Stimulated activated naive B cell treated with anti-CD40 and anti-IgM and Interleukin-4, amounts not matched to agents 10 μg/mL and 1 μg/mL and 100 μg/mL, for 72 hours (primary cell): Measurements from ENCODE around the gene ALKBH4.
"Not testable (repeated sequence)": the region's sequence is repeated elsewhere in the genome, so short reads cannot be mapped to it uniquely, and the experiment has no call there.

Source experiments
- ATAC-seq, 2 donors: fragments of 150-1000 bp; cut with Tn5 transposase; replicated peaks; 2 replicates each; pipeline ENCODE4 v1.10.0; 2021; ENCODE audit warnings: moderate library complexity in 1 of 2
- DNase-seq: peaks from one replicate; pipeline ENCODE4 v3.0.0; 2021
- H3K27ac Mint-ChIP-seq: one replicate; pipeline ENCODE4 v1.8.0; 2022; ENCODE audit warnings: mild to moderate bottlenecking, mixed read lengths
- H3K27me3 Mint-ChIP-seq, 2 donors: one replicate each; pipeline ENCODE4 v1.8.0; 2022; ENCODE audit warnings: mixed read lengths in 2 of 2
- H3K36me3 Mint-ChIP-seq, 2 donors: one replicate each; pipeline ENCODE4 v1.8.0; 2022; ENCODE audit warnings: mixed read lengths in 2 of 2, mild to moderate bottlenecking in 1 of 2
- H3K4me1 Mint-ChIP-seq, 2 donors: one replicate each; pipeline ENCODE4 v1.8.0; 2022; ENCODE audit warnings: mixed read lengths in 2 of 2, mild to moderate bottlenecking in 1 of 2
- H3K4me3 Mint-ChIP-seq, 2 donors: one replicate each; pipeline ENCODE4 v1.8.0; 2022; ENCODE audit warnings: mild to moderate bottlenecking in 2 of 2, mixed read lengths in 2 of 2, moderate library complexity in 1 of 2
- H3K9me3 Mint-ChIP-seq, 2 donors: one replicate each; pipeline ENCODE4 v1.8.0; 2022; ENCODE audit warnings: mixed read lengths in 2 of 2, mild to moderate bottlenecking in 1 of 2

ALKBH4 gene

GRCh38 chr7:102469351-102469971 lies 4.8 kb upstream of the ALKBH4 start:
- peak overlapping the region; percentile 69 for H3K27ac Mint-ChIP-seq
- no peak overlapping the region for H3K4me3 Mint-ChIP-seq
- no peaks in the 10 kb centered on the region for H3K9me3 Mint-ChIP-seq
- peaks cover 24 to 48% of the 10 kb centered on the region in 2 donors for H3K4me1 Mint-ChIP-seq
- no peak for DNase-seq
- no peaks in the 10 kb centered on the region for H3K27me3 Mint-ChIP-seq
- H3K36me3 Mint-ChIP-seq: peaks cover 26 to 30% of the 10 kb centered on the region in 2 donors
- ATAC-seq: no peak

DNA sequence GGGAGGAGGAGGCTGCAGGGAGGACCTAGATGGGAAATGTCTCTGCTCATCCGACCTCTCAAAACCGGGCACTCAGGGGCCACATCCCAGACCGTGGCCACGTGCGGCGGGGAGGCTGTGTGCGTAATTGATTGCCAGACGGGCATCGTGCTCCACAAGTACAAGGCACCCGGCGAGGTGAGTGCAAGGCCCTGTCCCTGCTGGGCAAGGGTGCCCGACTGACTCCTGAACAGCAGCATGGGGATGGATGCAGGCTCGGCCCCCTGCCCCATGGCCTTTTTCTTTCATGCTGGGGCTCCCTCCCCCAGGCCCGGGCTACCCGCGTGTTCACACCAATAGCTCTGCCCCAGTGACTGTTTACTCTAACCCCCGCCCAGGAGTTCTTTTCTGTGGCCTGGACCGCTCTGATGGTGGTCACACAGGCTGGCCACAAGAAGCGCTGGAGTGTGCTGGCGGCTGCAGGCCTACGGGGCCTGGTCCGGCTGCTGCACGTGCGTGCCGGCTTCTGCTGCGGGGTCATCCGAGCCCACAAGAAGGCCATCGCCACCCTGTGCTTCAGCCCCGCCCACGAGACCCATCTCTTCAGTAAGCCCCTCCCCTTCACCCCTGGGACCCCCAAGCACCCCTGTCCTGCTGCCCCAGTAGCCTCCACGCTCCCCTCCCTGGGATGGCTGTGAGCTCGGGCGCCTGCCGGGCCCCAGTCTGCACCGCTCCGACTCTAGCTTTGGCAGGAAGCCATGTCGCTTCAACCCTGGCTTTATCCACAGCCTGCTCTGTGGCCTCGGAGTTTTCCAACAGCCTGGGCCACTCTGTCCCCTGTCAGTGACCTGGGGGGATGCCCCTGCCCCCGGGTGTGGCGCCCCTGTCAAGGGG lies 4.1 kb upstream of the ALKBH4 start:
- no peaks in the 10 kb centered on the region for H3K27me3 Mint-ChIP-seq
- no peak for ATAC-seq
- H3K36me3 Mint-ChIP-seq: peaks cover 26 to 30% of the 10 kb centered on the region in 2 donors
- H3K9me3 Mint-ChIP-seq: no peaks in the 10 kb centered on the region
- peak overlapping the region; percentile 69 for H3K27ac Mint-ChIP-seq
- DNase-seq: no peak
- H3K4me1 Mint-ChIP-seq: peaks cover 30 to 54% of the 10 kb centered on the region in 2 donors
- peak overlapping the region in 1 of 2 donors; percentile 36 for H3K4me3 Mint-ChIP-seq

- no peak overlapping the region for H3K27ac Mint-ChIP-seq
Measured at GRCh38 chr7:102467581-102468477, 3.2 kb upstream of the ALKBH4 start.

GRCh38 chr7:102466097-102466496 lies 1.4 kb upstream of the ALKBH4 start:
- no peak for ATAC-seq
- no peak for DNase-seq
- H3K27ac Mint-ChIP-seq: peak overlapping the region; percentile 47

More at GRCh38 chr7:102467581-102468477, 3.2 kb upstream of the ALKBH4 start:
- Mint-ChIP-seq H3K4me1 (peaks cover 31 to 51% of the 10 kb centered on the region in 2 donors), H3K9me3 (no peaks in the 10 kb centered on the region), H3K36me3 (peaks cover 23 to 30% of the 10 kb centered on the region in 2 donors), H3K4me3 (no peak overlapping the region), H3K27me3 (no peaks in the 10 kb centered on the region)
- no peak for DNase-seq
- no peak for ATAC-seq

GRCh38 chr7:102463841-102464576 lies 654 bp downstream of the ALKBH4 start:
- peak in 1 of 2 donors; percentile 3 for ATAC-seq
- H3K4me3 Mint-ChIP-seq: peak overlapping the region; percentile 93 to 94
- H3K27ac Mint-ChIP-seq: peak overlapping the region; percentile 91
- peaks cover 17 to 27% of the 10 kb centered on the region in 2 donors for H3K36me3 Mint-ChIP-seq
- DNase-seq: no peak
- peaks cover 33 to 53% of the 10 kb centered on the region in 2 donors for H3K4me1 Mint-ChIP-seq
- no peaks in the 10 kb centered on the region for H3K9me3 Mint-ChIP-seq
- H3K27me3 Mint-ChIP-seq: no peaks in the 10 kb centered on the region

More at GRCh38 chr7:102466097-102466496, 1.4 kb upstream of the ALKBH4 start:
- Mint-ChIP-seq H3K27me3 (no peaks in the 10 kb centered on the region), H3K36me3 (peaks cover 16 to 26% of the 10 kb centered on the region in 2 donors), H3K4me3 (peak overlapping the region; percentile 93 to 94), H3K4me1 (peaks cover 30 to 51% of the 10 kb centered on the region in 2 donors), H3K9me3 (no peaks in the 10 kb centered on the region)

- H3K27me3 Mint-ChIP-seq: no peaks in the 10 kb centered on the region
- H3K9me3 Mint-ChIP-seq: no peaks in the 10 kb centered on the region
- no peak overlapping the region for H3K4me3 Mint-ChIP-seq
- H3K4me1 Mint-ChIP-seq: peaks cover 22 to 37% of the 10 kb centered on the region in 2 donors
- ATAC-seq: no peak
- no peak for DNase-seq
- peaks cover 25 to 31% of the 10 kb centered on the region in 2 donors for H3K36me3 Mint-ChIP-seq
- no peak overlapping the region for H3K27ac Mint-ChIP-seq
Measured at GRCh38 chr7:102460467-102460866, 4.2 kb downstream of the ALKBH4 start.

DNA sequence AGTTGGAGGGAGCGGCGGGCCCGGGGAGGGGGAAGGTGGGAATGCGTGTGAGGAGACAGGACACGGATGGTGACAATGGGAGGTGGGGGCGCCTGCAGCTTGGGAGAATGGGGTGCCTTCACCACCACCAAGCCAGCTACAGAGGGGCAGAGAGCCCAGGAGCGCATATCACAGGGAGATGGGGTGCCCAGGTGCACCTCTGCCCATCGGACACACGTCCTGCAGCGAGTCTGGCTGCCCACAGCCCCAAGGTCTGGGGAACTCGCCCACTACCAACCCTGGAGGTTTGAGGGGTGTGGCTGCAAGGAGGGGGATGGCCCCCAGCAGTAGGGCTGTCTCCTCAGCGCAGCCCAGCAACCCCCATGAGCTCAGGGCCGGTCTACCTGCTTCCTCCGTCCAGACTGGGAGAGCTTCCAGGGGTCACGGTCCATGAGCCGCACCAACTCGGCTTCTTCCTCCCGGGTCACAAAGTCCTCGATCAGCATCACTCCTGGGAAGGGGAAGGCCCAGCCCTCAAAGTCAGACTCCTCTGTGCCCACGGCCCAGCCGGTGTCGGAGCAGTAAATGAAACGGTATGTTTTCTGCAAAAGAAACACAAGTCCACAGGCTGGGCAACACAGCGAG lies 5.3 kb downstream of the ALKBH4 start:
- Mint-ChIP-seq H3K27ac (peak overlapping the region; percentile 20), H3K36me3 (peaks cover 29 to 38% of the 10 kb centered on the region in 2 donors), H3K9me3 (no peaks in the 10 kb centered on the region), H3K4me1 (peaks cover 21 to 29% of the 10 kb centered on the region in 2 donors), H3K4me3 (no peak overlapping the region), H3K27me3 (no peaks in the 10 kb centered on the region)
- DNase-seq (no peak), ATAC-seq (no peak)

DNA sequence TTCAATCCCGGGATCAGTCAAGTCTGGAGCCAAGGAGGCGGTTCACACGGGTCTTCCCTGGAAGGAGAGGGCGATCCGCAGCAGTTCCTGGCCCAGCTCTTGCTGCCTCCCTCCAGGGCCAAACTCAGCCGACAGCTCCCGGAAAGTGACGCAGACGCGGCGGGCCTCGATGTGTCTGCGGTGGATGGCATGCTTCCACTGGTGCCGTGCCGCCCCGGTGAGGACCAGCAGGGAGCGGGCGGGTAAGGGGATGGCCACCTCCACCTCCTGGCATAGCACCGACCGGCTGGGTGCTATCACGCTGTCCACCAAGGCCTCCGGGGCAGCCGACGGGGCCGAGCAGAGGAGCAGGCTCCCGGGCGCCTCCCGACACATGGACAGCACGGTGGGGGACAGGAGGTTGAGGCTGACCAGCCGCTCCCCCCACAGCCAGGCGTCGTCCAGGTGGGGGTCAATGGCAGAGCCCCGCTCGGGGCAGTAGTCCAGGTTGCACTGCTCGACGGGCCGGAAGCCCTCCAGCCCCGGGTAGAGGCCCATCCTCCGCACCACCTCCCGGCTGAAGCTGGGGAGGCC lies 7.2 kb downstream of the ALKBH4 start:
- no peak for DNase-seq
- Mint-ChIP-seq H3K4me3 (no peak overlapping the region), H3K36me3 (peaks cover 35% of the 10 kb centered on the region in 2 donors), H3K4me1 (peaks cover 11 to 16% of the 10 kb centered on the region in 2 donors), H3K27ac (no peak overlapping the region), H3K27me3 (no peaks in the 10 kb centered on the region), H3K9me3 (no peaks in the 10 kb centered on the region)
- no peak for ATAC-seq

- H3K4me1 Mint-ChIP-seq: peaks cover 7 to 8% of the 10 kb centered on the region in 2 donors
- ATAC-seq (peak in 1 of 2 donors; percentile 12), DNase-seq (no peak)
- peaks cover 32 to 33% of the 10 kb centered on the region in 2 donors for H3K36me3 Mint-ChIP-seq
- no peaks in the 10 kb centered on the region for H3K9me3 Mint-ChIP-seq
- no peaks in the 10 kb centered on the region for H3K27me3 Mint-ChIP-seq
- no peak overlapping the region for H3K4me3 Mint-ChIP-seq
- no peak overlapping the region for H3K27ac Mint-ChIP-seq
Measured at GRCh38 chr7:102456327-102456726, 8.3 kb downstream of the ALKBH4 start.

DNA sequence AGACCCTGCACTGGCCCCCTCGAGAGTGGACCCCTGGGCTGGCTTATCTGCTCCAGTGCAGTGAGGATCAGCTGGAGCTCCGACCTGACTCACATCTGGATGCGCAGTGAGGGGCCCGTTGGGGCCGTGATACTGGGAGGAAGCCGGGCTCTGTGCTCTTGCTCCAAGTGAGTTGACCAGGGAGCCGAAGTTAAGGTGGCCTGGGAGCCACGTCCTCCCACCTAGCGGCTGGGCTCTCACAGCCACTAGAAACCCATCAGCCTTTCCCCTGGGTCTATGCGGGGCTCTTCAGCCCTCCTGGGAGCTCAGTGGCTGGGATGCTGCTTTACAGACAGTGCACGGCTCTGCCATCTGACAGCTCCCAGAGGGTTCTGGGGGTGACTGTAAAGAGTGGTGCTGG lies 9.1 kb downstream of the ALKBH4 start:
- Mint-ChIP-seq H3K4me1 (peaks cover 4% of the 10 kb centered on the region in 2 donors), H3K36me3 (peaks cover 30% of the 10 kb centered on the region in 2 donors), H3K27ac (peak overlapping the region; percentile 0), H3K27me3 (no peaks in the 10 kb centered on the region), H3K4me3 (no peak overlapping the region), H3K9me3 (no peaks in the 10 kb centered on the region)
- DNase-seq (no peak), ATAC-seq (peak; percentile 17 to 26)

DNA sequence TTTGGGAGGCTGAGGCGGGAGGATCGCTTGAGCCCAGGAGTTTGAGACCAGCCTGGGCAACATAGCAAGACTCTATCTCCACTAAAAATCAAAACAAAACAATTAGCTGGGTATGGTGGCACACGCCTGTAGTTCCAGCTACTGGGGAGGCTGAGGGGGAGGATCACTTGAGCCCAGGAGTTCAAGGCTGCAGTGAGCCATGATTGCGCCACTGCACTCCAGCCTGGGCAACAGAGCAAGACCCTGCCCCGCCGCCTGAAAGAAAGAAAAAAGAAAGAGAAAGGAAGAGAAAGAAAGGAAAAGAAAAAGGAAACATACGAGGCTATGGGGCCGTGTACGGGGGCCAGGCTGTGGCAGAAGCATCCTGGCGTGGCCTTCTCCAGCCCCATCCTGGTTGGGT lies 9.7 kb downstream of the ALKBH4 start:
- not testable (repeated sequence) for H3K27me3 Mint-ChIP-seq, H3K9me3 Mint-ChIP-seq

GRCh38 chr7:102454468-102454867 lies 10.2 kb downstream of the ALKBH4 start:
- Mint-ChIP-seq H3K4me1 (peaks cover 5 to 8% of the 10 kb centered on the region in 2 donors), H3K27me3 (no peaks in the 10 kb centered on the region), H3K36me3 (peaks cover 31% of the 10 kb centered on the region in 2 donors), H3K9me3 (no peaks in the 10 kb centered on the region), H3K4me3 (no peak overlapping the region), H3K27ac (no peak overlapping the region)
- DNase-seq (no peak), ATAC-seq (no peak)

More for the DNA sequence above, 9.7 kb downstream of the ALKBH4 start:
- H3K27ac Mint-ChIP-seq: peak overlapping the region; percentile 0
- peaks cover 33 to 34% of the 10 kb centered on the region in 2 donors for H3K36me3 Mint-ChIP-seq
- ATAC-seq, H3K4me1 Mint-ChIP-seq, H3K4me3 Mint-ChIP-seq, DNase-seq: not testable (repeated sequence)

- Mint-ChIP-seq H3K27me3 (no peaks in the 10 kb centered on the region), H3K36me3 (peaks cover 30 to 31% of the 10 kb centered on the region in 2 donors), H3K4me3 (no peak overlapping the region), H3K9me3 (no peaks in the 10 kb centered on the region), H3K27ac (no peak overlapping the region), H3K4me1 (peaks cover 7 to 8% of the 10 kb centered on the region in 2 donors)
- no peak for ATAC-seq
- no peak for DNase-seq
Measured at GRCh38 chr7:102453319-102453718, 11.3 kb downstream of the ALKBH4 start.
